ENCODE results near the gene ARHGAP18. TPM values are rescaled to one million over a fixed set of nuclear protein-coding genes. Genes with fewer than 3 reads are reported as not detected.
A peak's percentile ranks its signal among the peaks of the same experiment; 100 is the strongest.

Gene ARHGAP18
- total RNA-seq, 1 donor from 2014 or later: 4.5 TPM

DNA sequence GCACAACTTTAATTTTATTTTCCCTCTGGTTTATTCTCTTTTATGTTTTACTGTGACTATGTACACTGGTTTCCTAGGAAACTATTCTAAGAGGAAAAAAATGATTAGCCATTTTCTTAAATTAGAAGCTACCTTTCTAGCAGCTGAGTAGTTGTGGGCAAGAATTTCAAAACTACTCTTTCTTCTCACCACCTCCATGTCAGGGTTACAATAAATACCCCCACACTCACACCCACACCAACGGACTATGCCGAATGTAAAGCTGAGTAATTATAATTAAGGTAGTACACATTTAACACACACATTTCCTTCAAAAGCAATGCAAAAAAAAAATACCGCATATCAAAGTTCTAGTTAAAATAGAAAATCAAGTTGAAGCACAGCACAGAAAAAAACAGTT is 78.9 kb downstream of the ARHGAP18 start:
- TF ChIP-seq CTCF (IDR thresholded peaks at IDR 0.05; ENCODE audit: insufficient read depth, low read length, severe bottlenecking): no peak
- no peak for FAIRE-seq
- DNase-seq (ENCODE audit: low read depth): no peak
- Histone ChIP-seq H3K36me3 (ENCODE audit: control insufficient read depth, insufficient read depth, low read length) (no peaks in the 10 kb centered on the region), H3K4me3 (ENCODE audit: low read depth, low read length) (no peak overlapping the region), H3K27me3 (ENCODE audit: control insufficient read depth, insufficient read depth, low read length) (no peaks in the 10 kb centered on the region)

DNA sequence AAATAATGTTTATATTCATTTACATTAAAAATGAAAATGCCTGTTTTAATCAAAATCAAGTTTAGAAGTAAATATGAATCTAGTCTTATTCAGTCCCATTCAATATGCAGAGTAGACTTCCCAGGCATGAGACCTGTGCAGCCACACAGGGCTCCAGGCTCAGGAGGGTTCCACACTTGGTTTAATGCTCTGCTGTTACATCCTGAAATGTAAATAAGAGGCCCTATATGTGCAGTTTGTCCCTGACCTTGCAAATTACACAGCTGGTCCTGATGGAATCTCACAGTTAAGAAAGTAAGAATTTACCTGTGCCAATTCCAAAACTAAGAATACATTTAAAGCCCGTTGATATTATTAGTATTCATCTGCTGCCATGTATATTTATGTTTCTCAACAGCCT is 79.4 kb downstream of the ARHGAP18 start:
- no peak for DNase-seq (ENCODE audit: low read depth)
- H3K27me3 ChIP-seq (ENCODE audit: control insufficient read depth, insufficient read depth, low read length): no peaks in the 10 kb centered on the region
- no peak for TF ChIP-seq CTCF (IDR thresholded peaks at IDR 0.05; ENCODE audit: insufficient read depth, low read length, severe bottlenecking)
- H3K4me3 ChIP-seq (ENCODE audit: low read depth, low read length): no peak overlapping the region
- FAIRE-seq: no peak
- no peaks in the 10 kb centered on the region for H3K36me3 ChIP-seq (ENCODE audit: control insufficient read depth, insufficient read depth, low read length)

DNA sequence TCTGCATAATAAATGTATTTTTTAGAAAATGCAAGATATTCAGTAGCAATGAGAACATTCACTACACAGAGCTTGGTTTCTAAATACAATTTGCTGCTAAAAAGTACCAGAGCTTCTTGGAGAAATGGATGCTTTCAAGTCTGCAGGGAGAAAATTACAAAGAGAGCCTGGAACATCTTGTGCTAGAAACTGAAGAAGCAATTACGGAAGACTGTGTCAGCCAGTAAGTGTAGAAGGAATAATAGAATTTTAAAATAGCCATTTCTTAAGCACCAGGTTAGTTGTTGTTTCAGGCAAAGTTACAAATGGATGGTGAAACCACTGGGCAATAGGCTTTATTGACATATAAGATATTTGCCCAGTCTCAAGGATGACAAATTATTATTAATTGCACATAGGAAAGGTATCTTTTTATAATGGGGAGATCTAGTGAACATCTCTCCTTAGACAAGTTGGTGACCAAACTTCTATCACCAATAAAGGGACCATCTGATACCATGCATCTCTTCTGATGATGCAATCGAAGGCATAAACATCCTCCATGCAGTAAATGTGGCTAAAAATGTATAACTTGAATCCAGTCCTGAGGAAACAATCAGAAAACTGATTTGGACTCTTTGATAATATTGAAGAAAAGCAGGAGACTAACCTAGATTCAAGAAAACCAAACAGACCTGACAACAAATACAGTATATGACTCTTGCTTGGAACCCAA is 81.7 kb downstream of the ARHGAP18 start:
- Histone ChIP-seq H3K36me3 (ENCODE audit: control insufficient read depth, insufficient read depth, low read length) (no peaks in the 10 kb centered on the region), H3K4me3 (ENCODE audit: low read depth, low read length) (no peak overlapping the region), H3K27me3 (ENCODE audit: control insufficient read depth, insufficient read depth, low read length) (no peaks in the 10 kb centered on the region)
- FAIRE-seq: no peak
- TF ChIP-seq CTCF (IDR thresholded peaks at IDR 0.05; ENCODE audit: insufficient read depth, low read length, severe bottlenecking): no peak
- DNase-seq (ENCODE audit: low read depth): no peak

DNA sequence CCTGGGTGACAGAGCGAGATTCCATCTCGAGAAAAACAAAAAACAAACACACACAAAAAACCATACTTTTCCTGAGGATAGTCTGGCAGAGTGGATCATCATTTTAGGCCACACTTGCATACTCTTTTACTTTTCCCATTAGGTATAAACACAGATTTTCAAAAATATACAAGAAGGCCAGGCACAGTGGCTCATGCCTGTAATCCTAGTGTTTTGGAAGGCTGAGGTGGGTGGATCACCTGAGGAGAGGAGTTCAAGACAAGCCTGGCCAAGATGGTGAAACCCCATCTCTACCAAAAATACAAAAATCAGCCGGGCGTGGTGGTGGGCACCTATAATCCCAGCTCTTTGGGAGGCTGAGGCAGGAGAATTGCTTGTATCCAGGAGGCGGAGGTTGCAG is 85.5 kb downstream of the ARHGAP18 start:
- no peak for FAIRE-seq
- TF ChIP-seq CTCF (IDR thresholded peaks at IDR 0.05; ENCODE audit: insufficient read depth, low read length, severe bottlenecking): no peak
- H3K4me3 ChIP-seq (ENCODE audit: low read depth, low read length): no peak overlapping the region
- H3K27me3 ChIP-seq (ENCODE audit: control insufficient read depth, insufficient read depth, low read length): no peaks in the 10 kb centered on the region
- DNase-seq (ENCODE audit: low read depth): no peak
- H3K36me3 ChIP-seq (ENCODE audit: control insufficient read depth, insufficient read depth, low read length): no peaks in the 10 kb centered on the region

DNA sequence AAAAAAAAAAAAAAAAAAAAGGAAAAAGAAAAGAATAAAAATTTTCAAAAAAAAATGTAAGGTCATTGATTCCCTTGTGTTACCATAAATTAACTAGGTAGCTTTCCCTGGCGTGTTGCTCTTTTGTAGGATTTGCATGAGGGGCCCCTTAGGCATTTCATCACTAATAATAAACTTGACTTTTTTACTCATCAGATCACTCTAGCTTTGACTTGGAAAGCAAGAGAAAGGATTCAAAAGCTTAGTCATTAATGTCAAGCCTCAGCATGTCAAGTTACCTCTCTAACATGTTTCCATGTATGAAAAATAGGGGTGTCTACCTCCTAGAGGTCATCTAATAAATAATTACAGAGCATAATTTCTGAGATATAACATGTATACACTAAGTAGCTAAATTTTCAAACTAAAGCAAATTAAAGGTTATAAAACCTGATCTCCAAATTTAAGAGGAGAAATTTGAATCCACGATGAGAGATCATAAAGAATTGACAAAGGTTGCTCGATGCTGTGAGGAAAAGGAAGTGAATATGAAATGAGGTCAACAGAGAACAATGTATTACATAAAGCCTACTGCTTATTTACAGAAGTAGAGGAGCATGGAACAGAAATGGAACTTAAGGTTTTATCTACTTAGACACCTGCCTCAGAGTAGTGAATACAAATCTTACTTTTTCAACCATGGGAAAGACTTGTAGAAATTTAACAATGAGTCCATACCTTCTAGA is 86.8 kb downstream of the ARHGAP18 start:
- peak; percentile 99 for DNase-seq (ENCODE audit: low read depth)
- H3K4me3 ChIP-seq (ENCODE audit: low read depth, low read length): no peak overlapping the region
- no peaks in the 10 kb centered on the region for H3K27me3 ChIP-seq (ENCODE audit: control insufficient read depth, insufficient read depth, low read length)
- FAIRE-seq: no peak
- no peaks in the 10 kb centered on the region for H3K36me3 ChIP-seq (ENCODE audit: control insufficient read depth, insufficient read depth, low read length)
- no peak for TF ChIP-seq CTCF (IDR thresholded peaks at IDR 0.05; ENCODE audit: insufficient read depth, low read length, severe bottlenecking)

All from bronchial epithelial cell (primary cell).